HEK293 (cell line): Measurements from ENCODE around the gene RDM1.

ENCODE experiments used
- CTCF ChIA-PET: fragments of 350-600 bp; formaldehyde crosslinking; extraction: SDS; loops from one replicate; lab custom pipeline; 2021; ENCODE audit warnings: antibody characterized with exemption; lab: Yijun Ruan, JAX
- POLR2A ChIA-PET: fragments of 300-600 bp; formaldehyde crosslinking; extraction: SDS; loops from one replicate; lab custom pipeline; 2020; ENCODE audit warnings: antibody characterized with exemption, inconsistent platforms; lab: Yijun Ruan, JAX
- H3K27ac ChIP-seq: fragments of 200-500 bp; sonication (Bioruptor generic); 2 replicates; pipeline ENCODE4 v1.5.1; 2014; ENCODE audit warnings: low read depth, low read length, control low read depth, inconsistent platforms; ENCODE audit errors: extremely low read depth
- H3K36me3 ChIP-seq, 2 experiments: fragments of 200-500 bp in 1 of 2; sonication (Bioruptor generic) in 1 of 2; 1 replicate in 1 of 2; 2 replicates in 1 of 2; pipeline ENCODE4 v1.5.1; 2014 to 2017; ENCODE audit warnings: inconsistent platforms in 2 of 2, low read length in 2 of 2; ENCODE audit not compliant: control insufficient read depth in 2 of 2, insufficient read depth in 1 of 2
- H3K4me1 ChIP-seq: fragments of 200-500 bp; sonication (Bioruptor generic); 2 replicates; pipeline ENCODE4 v1.5.1; 2014; ENCODE audit warnings: mild to moderate bottlenecking, low read length, inconsistent platforms; ENCODE audit not compliant: control insufficient read depth, insufficient read depth
- H3K4me3 ChIP-seq: 2 replicates; pipeline ENCODE4 v1.5.1; 2011; ENCODE audit warnings: low read depth, mild to moderate bottlenecking, control low read depth, low read length, moderate library complexity
- H3K9me3 ChIP-seq: fragments of 200-500 bp; sonication (Bioruptor generic); 2 replicates; pipeline ENCODE4 v1.5.1; 2014; ENCODE audit warnings: low read depth, low read length, inconsistent platforms; ENCODE audit not compliant: control insufficient read depth, insufficient read depth
- BCL11A ChIP-seq: fragments of 450-650 bp; formaldehyde crosslinking; IDR thresholded peaks from 2 replicates; pipeline ENCODE4 v1.5.1; 2016; ENCODE audit warnings: low read depth, missing biosample characterization, missing genetic modification characterization
- GLI2 ChIP-seq: fragments of 450-650 bp; formaldehyde crosslinking; IDR thresholded peaks from 2 replicates; pipeline ENCODE4; 2017; ENCODE audit warnings: missing biosample characterization, missing genetic modification characterization, low read depth, borderline replicate concordance
- KLF9 ChIP-seq: fragments of 450-650 bp; formaldehyde crosslinking; IDR thresholded peaks from 2 replicates; pipeline ENCODE4 v1.5.1; 2016; ENCODE audit warnings: missing biosample characterization, missing genetic modification characterization, low read depth
- PRDM1 ChIP-seq: fragments of 450-650 bp; formaldehyde crosslinking; IDR thresholded peaks from 2 replicates; pipeline ENCODE4; 2016; ENCODE audit warnings: missing biosample characterization, missing genetic modification characterization
- SP3 ChIP-seq: fragments of 450-650 bp; formaldehyde crosslinking; IDR thresholded peaks from 2 replicates; pipeline ENCODE4 v1.5.1; 2016; ENCODE audit warnings: missing biosample characterization, missing genetic modification characterization
- SP7 ChIP-seq: fragments of 450-650 bp; formaldehyde crosslinking; IDR thresholded peaks from 2 replicates; pipeline ENCODE4 v1.5.1; 2016; ENCODE audit warnings: missing biosample characterization, missing genetic modification characterization
- ZBTB48 ChIP-seq: fragments of 450-650 bp; formaldehyde crosslinking; IDR thresholded peaks from 2 replicates; pipeline ENCODE4 v1.5.1; 2016; ENCODE audit warnings: missing biosample characterization, missing genetic modification characterization
- ZFHX2 ChIP-seq: fragments of 450-650 bp; formaldehyde crosslinking; conservative IDR thresholded peaks from 2 replicates; pipeline ENCODE4 v1.5.1; 2016; ENCODE audit warnings: missing biosample characterization, missing genetic modification characterization
- ZFP3 ChIP-seq: fragments of 450-650 bp; formaldehyde crosslinking; IDR thresholded peaks from 2 replicates; pipeline ENCODE4 v1.5.1; 2016; ENCODE audit warnings: low read depth, missing biosample characterization, missing genetic modification characterization
- ZNF404 ChIP-seq: fragments of 450-650 bp; formaldehyde crosslinking; IDR thresholded peaks from 2 replicates; pipeline ENCODE4 v1.5.1; 2017; ENCODE audit warnings: missing biosample characterization, missing genetic modification characterization
- ZNF555 ChIP-seq: fragments of 450-650 bp; formaldehyde crosslinking; conservative IDR thresholded peaks from 2 replicates; pipeline ENCODE4 v1.5.1; 2017; ENCODE audit warnings: missing biosample characterization, mild to moderate bottlenecking, missing genetic modification characterization, inconsistent platforms
- ZNF654 ChIP-seq: fragments of 450-650 bp; formaldehyde crosslinking; IDR thresholded peaks from 2 replicates; pipeline ENCODE4 v1.5.1; 2016; ENCODE audit warnings: low read depth, missing biosample characterization, missing genetic modification characterization
- ZNF660 ChIP-seq: fragments of 450-650 bp; IDR thresholded peaks from 2 replicates; pipeline ENCODE4 v1.5.1; 2018; ENCODE audit warnings: missing biosample characterization, mild to moderate bottlenecking, missing genetic modification characterization
- ZNF670 ChIP-seq: fragments of 450-650 bp; formaldehyde crosslinking; IDR thresholded peaks from 2 replicates; pipeline ENCODE4 v1.5.1; 2016; ENCODE audit warnings: missing biosample characterization, missing genetic modification characterization, low read depth
- TF ChIP-seq, protein P1 (sequence below): fragments of 450-650 bp; formaldehyde crosslinking; IDR thresholded peaks from 2 replicates; pipeline ENCODE4 v1.5.1; 2016; ENCODE audit warnings: missing biosample characterization, missing genetic modification characterization
- TF ChIP-seq, protein P2 (sequence below): fragments of 450-650 bp; formaldehyde crosslinking; IDR thresholded peaks from 2 replicates; pipeline ENCODE4 v1.5.1; 2016; ENCODE audit warnings: missing biosample characterization, missing genetic modification characterization
- TF ChIP-seq, protein P3 (sequence below): IDR thresholded peaks from 2 replicates; pipeline ENCODE4 v1.6.1; 2011; ENCODE audit warnings: mild to moderate bottlenecking, low read depth, low read length, borderline replicate concordance
- TF ChIP-seq, protein P4 (sequence below): fragments of 450-650 bp; formaldehyde crosslinking; IDR thresholded peaks from 2 replicates; pipeline ENCODE4 v1.5.1; 2017; ENCODE audit warnings: missing biosample characterization, missing genetic modification characterization
- TF ChIP-seq, protein P5 (sequence below): fragments of 450-650 bp; formaldehyde crosslinking; IDR thresholded peaks from 2 replicates; pipeline ENCODE4 v1.5.1; 2016; ENCODE audit warnings: missing biosample characterization, missing genetic modification characterization, low read depth
- TF ChIP-seq, protein P6 (sequence below): fragments of 450-650 bp; formaldehyde crosslinking; IDR thresholded peaks from 2 replicates; pipeline ENCODE4 v1.5.1; 2016; ENCODE audit warnings: missing biosample characterization, missing genetic modification characterization
- TF ChIP-seq, protein P7 (sequence below): fragments of 450-650 bp; formaldehyde crosslinking; IDR thresholded peaks from 2 replicates; pipeline ENCODE4 v1.5.1; 2016; ENCODE audit warnings: missing biosample characterization, missing genetic modification characterization

Gene RDM1

DNA sequence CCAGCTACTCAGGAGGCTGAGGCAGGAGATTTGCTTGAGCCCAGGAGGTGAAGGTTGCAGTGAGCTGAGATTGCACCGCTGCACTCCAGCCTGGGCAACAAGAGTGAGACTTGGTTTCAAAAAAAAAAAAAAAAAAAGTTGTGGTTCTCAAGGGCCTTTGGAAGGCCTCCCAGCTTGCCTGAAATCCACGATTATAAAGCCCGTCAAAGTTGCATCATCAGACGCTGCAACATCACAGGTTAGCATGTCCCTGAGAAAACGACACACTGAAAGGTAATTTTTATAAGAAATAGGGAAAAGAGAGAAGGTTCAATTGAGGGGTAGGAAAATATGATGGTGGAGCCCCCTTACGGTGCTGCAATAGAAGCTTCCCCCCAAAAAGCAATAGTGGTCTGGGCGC lies 17.5 kb upstream of the RDM1 start (continued):
- TF ChIP-seq, protein P1, sequence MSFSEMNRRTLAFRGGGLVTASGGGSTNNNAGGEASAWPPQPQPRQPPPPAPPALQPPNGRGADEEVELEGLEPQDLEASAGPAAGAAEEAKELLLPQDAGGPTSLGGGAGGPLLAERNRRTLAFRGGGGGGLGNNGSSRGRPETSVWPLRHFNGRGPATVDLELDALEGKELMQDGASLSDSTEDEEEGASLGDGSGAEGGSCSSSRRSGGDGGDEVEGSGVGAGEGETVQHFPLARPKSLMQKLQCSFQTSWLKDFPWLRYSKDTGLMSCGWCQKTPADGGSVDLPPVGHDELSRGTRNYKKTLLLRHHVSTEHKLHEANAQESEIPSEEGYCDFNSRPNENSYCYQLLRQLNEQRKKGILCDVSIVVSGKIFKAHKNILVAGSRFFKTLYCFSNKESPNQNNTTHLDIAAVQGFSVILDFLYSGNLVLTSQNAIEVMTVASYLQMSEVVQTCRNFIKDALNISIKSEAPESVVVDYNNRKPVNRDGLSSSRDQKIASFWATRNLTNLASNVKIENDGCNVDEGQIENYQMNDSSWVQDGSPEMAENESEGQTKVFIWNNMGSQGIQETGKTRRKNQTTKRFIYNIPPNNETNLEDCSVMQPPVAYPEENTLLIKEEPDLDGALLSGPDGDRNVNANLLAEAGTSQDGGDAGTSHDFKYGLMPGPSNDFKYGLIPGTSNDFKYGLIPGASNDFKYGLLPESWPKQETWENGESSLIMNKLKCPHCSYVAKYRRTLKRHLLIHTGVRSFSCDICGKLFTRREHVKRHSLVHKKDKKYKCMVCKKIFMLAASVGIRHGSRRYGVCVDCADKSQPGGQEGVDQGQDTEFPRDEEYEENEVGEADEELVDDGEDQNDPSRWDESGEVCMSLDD (tag by site-specific recombination) = no peak
- TF ChIP-seq, protein P2, sequence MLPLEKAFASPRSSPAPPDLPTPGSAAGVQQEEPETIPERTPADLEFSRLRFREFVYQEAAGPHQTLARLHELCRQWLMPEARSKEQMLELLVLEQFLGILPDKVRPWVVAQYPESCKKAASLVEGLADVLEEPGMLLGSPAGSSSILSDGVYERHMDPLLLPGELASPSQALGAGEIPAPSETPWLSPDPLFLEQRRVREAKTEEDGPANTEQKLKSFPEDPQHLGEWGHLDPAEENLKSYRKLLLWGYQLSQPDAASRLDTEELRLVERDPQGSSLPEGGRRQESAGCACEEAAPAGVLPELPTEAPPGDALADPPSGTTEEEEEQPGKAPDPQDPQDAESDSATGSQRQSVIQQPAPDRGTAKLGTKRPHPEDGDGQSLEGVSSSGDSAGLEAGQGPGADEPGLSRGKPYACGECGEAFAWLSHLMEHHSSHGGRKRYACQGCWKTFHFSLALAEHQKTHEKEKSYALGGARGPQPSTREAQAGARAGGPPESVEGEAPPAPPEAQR (tag by site-specific recombination) = no peak

DNA sequence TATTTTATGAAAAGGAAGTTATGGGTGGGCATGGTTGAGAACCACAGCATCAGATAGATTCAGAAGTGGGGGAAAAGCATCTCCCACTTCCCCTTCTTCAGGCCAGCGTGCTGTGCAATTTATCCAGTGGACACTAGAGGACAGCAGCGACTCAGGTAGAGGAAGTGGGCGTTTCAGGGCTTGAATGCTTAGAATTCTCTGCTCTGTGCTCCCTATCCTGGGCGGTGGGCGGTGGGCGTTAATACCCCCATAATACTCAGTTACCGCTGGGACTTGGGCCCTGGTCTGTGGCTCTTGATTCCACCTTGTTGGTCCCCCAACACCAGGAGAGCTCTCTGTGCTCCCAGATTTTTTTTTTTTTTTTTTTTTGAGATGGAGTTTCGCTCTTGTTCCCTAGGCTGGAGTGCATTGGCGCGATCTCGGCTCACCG lies 16.6 kb upstream of the RDM1 start:
- no peak overlapping the region for H3K4me3 ChIP-seq
- CTCF ChIA-PET = interaction anchor here (0.6 to 5.4 kb wide), 18 partner anchors 9 to 1168 kb away, joined by 3 to 29 read pairs (median 4); no protein-coding TSS in a partner anchor
- POLR2A ChIA-PET = no interaction called here
- TF ChIP-seq ZFP3 (no peak), PRDM1 (no peak), ZNF670 (tag by site-specific recombination) (no peak), KLF9 (tag by site-specific recombination) (peak; percentile 75; the same call in 1 of the 2 replicates), ZNF555 (tag by site-specific recombination) (no peak), SP7 (no peak), ZNF654 (tag by site-specific recombination) (peak; percentile 91), GLI2 (no peak), SP3 (tag by site-specific recombination) (0 out of 2 replicates have a peak, but pooled peaks have one; percentile 27), BCL11A (tag by site-specific recombination) (no peak), ZNF660 (tag by site-specific recombination) (0 out of 2 replicates have a peak, but pooled peaks have one; percentile 57), ZFHX2 (tag by site-specific recombination) (peak; percentile 88), ZNF404 (tag by site-specific recombination) (no peak), ZBTB48 (tag by site-specific recombination) (peak; percentile 58; the same call in 1 of the 2 replicates)
- TF ChIP-seq, protein P3, sequence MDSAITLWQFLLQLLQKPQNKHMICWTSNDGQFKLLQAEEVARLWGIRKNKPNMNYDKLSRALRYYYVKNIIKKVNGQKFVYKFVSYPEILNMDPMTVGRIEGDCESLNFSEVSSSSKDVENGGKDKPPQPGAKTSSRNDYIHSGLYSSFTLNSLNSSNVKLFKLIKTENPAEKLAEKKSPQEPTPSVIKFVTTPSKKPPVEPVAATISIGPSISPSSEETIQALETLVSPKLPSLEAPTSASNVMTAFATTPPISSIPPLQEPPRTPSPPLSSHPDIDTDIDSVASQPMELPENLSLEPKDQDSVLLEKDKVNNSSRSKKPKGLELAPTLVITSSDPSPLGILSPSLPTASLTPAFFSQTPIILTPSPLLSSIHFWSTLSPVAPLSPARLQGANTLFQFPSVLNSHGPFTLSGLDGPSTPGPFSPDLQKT = no peak
- TF ChIP-seq, protein P4, sequence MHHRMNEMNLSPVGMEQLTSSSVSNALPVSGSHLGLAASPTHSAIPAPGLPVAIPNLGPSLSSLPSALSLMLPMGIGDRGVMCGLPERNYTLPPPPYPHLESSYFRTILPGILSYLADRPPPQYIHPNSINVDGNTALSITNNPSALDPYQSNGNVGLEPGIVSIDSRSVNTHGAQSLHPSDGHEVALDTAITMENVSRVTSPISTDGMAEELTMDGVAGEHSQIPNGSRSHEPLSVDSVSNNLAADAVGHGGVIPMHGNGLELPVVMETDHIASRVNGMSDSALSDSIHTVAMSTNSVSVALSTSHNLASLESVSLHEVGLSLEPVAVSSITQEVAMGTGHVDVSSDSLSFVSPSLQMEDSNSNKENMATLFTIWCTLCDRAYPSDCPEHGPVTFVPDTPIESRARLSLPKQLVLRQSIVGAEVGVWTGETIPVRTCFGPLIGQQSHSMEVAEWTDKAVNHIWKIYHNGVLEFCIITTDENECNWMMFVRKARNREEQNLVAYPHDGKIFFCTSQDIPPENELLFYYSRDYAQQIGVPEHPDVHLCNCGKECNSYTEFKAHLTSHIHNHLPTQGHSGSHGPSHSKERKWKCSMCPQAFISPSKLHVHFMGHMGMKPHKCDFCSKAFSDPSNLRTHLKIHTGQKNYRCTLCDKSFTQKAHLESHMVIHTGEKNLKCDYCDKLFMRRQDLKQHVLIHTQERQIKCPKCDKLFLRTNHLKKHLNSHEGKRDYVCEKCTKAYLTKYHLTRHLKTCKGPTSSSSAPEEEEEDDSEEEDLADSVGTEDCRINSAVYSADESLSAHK (tag by site-specific recombination) = no peak
- TF ChIP-seq, protein P5, sequence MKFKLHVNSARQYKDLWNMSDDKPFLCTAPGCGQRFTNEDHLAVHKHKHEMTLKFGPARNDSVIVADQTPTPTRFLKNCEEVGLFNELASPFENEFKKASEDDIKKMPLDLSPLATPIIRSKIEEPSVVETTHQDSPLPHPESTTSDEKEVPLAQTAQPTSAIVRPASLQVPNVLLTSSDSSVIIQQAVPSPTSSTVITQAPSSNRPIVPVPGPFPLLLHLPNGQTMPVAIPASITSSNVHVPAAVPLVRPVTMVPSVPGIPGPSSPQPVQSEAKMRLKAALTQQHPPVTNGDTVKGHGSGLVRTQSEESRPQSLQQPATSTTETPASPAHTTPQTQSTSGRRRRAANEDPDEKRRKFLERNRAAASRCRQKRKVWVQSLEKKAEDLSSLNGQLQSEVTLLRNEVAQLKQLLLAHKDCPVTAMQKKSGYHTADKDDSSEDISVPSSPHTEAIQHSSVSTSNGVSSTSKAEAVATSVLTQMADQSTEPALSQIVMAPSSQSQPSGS (tag by site-specific recombination) = no peak
- TF ChIP-seq, protein P6, sequence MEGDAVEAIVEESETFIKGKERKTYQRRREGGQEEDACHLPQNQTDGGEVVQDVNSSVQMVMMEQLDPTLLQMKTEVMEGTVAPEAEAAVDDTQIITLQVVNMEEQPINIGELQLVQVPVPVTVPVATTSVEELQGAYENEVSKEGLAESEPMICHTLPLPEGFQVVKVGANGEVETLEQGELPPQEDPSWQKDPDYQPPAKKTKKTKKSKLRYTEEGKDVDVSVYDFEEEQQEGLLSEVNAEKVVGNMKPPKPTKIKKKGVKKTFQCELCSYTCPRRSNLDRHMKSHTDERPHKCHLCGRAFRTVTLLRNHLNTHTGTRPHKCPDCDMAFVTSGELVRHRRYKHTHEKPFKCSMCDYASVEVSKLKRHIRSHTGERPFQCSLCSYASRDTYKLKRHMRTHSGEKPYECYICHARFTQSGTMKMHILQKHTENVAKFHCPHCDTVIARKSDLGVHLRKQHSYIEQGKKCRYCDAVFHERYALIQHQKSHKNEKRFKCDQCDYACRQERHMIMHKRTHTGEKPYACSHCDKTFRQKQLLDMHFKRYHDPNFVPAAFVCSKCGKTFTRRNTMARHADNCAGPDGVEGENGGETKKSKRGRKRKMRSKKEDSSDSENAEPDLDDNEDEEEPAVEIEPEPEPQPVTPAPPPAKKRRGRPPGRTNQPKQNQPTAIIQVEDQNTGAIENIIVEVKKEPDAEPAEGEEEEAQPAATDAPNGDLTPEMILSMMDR (tag by site-specific recombination) = peak; percentile 67; the same call in 1 of the 2 replicates
- TF ChIP-seq, protein P7, sequence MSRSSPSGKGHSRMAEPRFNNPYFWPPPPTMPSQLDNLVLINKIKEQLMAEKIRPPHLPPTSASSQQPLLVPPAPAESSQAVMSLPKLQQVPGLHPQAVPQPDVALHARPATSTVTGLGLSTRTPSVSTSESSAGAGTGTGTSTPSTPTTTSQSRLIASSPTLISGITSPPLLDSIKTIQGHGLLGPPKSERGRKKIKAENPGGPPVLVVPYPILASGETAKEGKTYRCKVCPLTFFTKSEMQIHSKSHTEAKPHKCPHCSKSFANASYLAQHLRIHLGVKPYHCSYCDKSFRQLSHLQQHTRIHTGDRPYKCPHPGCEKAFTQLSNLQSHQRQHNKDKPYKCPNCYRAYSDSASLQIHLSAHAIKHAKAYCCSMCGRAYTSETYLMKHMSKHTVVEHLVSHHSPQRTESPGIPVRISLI = peak; percentile 90

More for the DNA sequence above, 16.6 kb upstream of the RDM1 start:
- Histone ChIP-seq H3K9me3 (no peaks in the 10 kb centered on the region), H3K36me3 (no peaks in the 10 kb centered on the region), H3K27ac (no peak overlapping the region), H3K4me1 (peaks cover 6% of the 10 kb centered on the region; the same call in 1 of the 2 replicates)
